ENCODE results near the gene HBA1. TPM values are rescaled to one million over a fixed set of nuclear protein-coding genes. Genes with fewer than 3 reads are reported as not detected.
A peak's percentile ranks its signal among the peaks of the same experiment; 100 is the strongest.
"Not testable (repeated sequence)": the region's sequence is repeated elsewhere in the genome, so short reads cannot be mapped to it uniquely, and the experiment has no call there.

HBA1 gene
- polyA plus RNA-seq, 3 donors = 591 to 1,202 (median 749) TPM

DNA sequence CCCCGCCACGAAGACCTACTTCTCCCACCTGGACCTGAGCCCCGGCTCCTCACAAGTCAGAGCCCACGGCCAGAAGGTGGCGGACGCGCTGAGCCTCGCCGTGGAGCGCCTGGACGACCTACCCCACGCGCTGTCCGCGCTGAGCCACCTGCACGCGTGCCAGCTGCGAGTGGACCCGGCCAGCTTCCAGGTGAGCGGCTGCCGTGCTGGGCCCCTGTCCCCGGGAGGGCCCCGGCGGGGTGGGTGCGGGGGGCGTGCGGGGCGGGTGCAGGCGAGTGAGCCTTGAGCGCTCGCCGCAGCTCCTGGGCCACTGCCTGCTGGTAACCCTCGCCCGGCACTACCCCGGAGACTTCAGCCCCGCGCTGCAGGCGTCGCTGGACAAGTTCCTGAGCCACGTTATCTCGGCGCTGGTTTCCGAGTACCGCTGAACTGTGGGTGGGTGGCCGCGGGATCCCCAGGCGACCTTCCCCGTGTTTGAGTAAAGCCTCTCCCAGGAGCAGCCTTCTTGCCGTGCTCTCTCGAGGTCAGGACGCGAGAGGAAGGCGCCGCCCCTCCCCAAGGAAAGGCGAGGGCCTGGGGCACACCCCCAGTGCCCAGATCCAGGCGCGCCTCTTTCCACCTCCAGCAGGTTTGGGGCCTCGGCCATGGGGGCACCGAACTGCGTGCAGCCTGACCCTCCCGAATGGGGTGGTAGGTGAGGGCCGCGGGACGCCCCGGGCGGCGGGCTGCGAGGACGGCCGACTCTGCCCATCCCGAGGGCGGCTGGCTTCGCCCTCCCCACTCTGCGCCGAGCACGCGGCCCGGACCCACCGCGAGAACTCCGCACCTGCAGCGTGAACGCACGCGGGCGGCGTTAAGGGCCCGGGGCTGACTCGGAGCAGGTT is 4.4 kb downstream of the HBA1 start:
- peak in 5 of 11 donors; percentile 45 to 70 (median 54) for DNase-seq (ENCODE audit: extremely low read depth in 1 of 11, low read depth in 9 of 11, low spot score in 4 of 11)

DNA sequence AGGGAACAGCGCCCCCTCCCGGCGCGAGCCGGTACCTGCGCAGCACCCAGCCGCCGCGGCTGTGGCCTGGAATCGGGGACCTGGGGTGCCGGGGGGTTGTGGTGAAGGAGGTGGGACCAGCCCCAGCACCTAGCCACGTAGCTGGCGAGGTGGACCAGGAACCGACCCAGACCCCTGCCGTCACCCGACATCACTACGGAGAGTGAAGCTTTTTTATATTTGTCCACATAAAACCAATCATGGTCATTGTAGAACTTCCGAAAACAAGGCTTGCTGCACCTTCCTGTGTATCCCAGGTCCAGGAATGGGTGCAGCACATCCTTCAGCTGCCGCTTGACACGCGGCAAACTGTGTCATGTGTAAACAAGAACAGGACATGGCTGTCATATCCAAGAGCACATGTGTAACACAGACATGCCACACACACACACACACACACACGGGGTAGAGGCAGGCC is 5.1 kb downstream of the HBA1 start:
- no peak for DNase-seq (ENCODE audit: extremely low read depth in 1 of 11, low read depth in 9 of 11, low spot score in 4 of 11)

DNA sequence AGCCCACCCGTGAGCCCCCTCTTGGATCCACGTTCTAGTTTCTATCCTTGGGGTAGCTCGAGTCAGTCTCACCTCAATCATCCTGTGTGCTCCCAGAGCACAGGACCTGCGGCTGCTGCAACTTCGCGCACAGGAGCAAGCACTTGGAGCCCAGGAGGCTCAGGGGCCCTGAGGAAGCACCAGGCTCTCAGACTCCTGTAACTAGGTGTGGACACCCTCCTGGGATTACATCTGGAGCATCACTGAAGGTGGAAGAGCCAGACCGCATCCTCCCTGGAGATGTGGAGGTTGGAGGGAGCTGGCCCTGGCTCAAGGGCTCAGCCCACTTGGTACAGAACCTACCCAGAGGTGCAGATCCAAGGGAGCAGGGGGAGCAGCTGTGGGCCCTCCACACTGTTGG is 6.5 kb downstream of the HBA1 start:
- no peak for DNase-seq (ENCODE audit: extremely low read depth in 1 of 11, low read depth in 9 of 11, low spot score in 4 of 11)

DNA sequence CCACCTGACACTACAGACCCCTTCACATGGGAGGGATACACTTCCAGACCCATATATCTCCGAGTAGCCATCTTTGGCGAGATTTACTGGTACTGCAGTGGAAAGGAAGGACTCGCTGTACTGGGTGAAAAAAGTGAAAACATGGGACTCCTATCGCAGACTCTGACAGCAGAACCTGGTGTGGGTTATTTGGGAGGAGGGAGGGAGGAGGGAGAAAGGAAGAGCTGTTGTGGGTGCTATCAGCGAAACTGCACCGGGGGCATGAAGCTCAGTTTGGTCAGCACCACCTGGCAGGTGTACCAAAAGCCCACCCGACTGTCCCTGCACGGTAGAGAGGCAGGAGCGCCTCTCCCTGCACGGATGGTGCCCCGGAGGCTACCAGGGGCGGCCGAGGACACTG is 8.7 kb downstream of the HBA1 start:
- DNase-seq (ENCODE audit: extremely low read depth in 1 of 11, low read depth in 9 of 11, low spot score in 4 of 11) = no peak

DNA sequence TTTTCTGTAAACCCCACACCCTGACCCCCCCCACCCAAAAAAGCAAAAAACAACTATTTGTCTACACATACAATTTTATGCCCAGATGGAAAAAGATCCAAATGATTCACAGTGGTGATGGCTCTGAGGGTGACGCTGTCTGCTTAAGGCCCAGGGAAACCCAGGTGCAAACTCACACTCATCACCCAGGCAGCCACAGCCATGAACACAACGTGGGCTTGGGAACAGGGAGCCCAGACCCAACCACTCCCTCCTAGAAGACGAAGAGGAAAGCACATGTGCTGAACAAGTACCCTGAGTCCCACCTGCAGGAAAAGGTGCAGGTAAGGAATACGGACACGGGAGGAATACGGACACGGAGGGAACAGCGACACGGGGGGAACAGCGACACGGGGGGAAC is 9.2 kb downstream of the HBA1 start:
- DNase-seq (ENCODE audit: extremely low read depth in 1 of 11, low read depth in 9 of 11, low spot score in 4 of 11) = no peak

DNA sequence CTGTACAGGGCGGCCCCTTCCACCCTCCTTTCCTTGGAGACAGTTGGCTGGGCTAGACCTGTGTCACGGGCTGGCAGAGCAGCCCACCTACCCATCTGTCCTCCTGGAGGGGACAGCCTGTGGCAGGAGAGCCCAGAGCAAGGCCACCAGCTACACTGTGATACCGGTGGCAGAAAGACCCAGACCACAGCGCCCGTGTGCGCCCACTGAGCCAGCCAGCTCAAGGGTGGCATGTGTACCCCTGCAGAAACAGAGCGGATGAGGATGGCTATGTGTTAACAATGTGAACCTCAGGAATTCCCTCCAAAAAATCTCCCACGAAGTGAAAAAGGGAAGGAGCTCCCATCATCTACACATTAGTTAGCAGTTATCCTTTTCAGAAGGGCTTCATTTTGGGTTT is 10.8 kb downstream of the HBA1 start:
- DNase-seq (ENCODE audit: extremely low read depth in 1 of 11, low read depth in 9 of 11, low spot score in 4 of 11) = no peak

DNA sequence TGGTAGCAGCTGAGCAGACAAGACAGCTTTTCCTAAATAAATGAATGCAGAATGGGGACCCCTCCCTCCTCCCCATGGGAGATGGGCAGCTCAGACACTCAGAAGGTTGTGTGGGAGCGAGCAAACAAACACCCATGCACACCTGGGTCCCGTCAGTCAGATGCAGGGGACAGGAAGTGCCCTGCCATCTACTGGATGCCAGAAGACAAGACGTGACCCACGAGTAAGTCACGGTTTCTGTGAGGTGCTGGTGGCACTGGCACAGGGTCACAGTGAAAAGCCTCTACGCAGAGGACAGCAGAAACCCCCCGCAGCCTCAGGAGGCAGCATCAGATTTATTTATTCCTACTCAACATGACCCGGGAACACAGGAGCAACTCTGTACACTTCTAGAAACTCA is 12.2 kb downstream of the HBA1 start:
- DNase-seq (ENCODE audit: extremely low read depth in 1 of 11, low read depth in 9 of 11, low spot score in 4 of 11) = no peak

DNA sequence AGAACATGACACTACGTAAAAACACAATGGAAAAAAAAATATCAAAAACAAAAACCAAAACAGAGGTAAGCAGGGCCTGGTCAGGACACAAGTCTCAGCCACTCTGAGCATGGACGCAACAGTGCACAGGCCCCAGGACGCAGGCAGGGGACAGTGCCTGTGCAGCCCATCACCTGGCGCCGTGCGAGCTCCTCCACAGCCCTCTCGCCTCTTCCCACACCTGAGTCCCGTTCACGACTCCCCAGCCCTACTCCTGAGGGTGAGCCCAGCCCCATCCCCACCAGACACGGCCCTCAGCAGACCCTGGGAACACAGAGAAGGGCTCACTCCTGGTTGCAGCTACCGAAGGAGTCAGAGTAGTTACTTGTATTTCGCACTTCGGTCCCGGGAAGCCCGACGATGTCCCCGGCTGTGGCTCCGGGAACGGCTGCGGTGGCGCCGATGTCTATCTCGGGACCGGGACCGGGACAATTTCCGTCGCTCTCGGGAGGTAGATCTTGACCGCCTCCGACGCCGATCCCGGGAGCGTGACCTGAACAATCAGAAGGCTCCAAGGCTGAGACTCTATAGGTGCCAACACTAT is 13.2 kb downstream of the HBA1 start:
- no peak for DNase-seq (ENCODE audit: extremely low read depth in 1 of 11, low read depth in 9 of 11, low spot score in 4 of 11)

DNA sequence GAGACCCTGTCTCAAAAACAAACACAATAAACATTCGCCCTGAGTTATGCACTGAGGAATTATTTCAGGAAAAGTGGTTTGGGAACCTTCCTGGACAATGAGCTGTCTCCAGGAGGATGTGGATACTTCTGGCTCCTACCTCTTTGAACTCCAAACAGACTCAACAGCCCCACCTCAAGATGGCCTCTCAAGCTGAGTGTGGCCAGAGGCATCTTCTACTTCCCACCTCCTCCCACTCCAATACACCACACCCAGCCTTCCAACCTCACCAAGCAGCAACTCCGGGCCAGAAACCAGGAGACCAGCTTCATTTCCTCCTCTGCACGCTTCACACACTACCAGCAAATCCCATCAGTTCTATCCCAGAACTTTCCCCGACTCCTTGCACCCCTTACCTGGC is 15.4 kb downstream of the HBA1 start:
- no peak for DNase-seq (ENCODE audit: extremely low read depth in 1 of 11, low read depth in 9 of 11, low spot score in 4 of 11)

DNA sequence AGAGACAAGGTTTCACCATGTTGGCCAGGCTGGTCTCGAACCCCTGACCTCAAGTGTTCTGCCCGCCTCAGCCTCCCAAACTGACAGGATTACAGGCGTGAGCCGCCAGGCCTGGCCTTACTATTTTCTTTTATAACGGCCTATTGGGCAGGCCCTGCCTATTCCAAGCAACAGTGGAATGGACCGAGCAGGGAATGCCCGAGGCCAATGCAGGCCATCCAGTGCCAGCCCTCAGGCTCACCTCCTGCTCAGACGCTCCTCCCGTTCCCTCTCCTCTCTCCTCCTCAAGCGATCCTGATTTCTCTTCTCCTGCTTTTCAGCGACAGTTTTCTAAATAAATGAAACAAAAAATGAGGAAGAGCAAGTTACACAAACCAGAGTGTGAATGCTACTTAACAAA is 16.2 kb downstream of the HBA1 start:
- no peak for DNase-seq (ENCODE audit: extremely low read depth in 1 of 11, low read depth in 9 of 11, low spot score in 4 of 11)

DNA sequence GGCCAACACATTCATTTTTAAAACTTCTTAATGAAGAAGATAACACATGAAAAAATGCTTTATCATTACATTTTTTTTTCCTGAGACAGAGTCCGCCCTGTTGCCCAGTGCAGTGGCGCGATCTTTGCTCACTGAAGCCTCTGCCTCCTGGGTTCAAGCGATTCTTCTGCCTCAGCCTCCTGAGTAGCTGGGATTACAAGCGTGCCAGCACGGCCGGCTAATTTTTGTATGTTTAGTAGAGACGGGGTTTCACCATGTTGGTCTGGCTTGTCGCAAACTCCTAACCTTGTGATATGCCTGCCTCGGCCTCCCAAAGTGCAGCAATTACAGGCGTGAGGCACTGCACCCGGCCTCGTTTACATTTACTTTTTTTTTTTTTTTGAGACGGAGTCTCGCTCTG is 17.0 kb downstream of the HBA1 start:
- DNase-seq (ENCODE audit: extremely low read depth in 1 of 11, low read depth in 9 of 11, low spot score in 4 of 11) = no peak

DNA sequence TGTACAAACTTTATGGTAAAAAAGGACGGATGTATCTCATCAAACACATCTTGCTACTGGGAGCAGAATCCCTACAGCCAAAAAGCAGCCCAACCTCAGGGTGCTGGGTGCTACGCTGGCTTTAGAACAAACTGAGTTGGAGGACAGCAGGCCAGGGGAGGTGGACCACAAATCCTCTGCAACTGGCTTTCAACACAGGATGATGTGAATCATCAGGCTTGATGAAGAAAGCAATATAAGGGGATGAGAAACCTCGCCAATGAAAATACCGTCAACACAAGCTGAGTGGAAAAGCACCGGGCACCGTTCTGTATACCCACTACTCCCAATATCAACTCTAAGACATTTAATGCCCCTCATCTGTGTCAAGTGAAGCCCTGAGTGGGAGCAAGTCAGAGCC is 18.0 kb downstream of the HBA1 start:
- DNase-seq (ENCODE audit: extremely low read depth in 1 of 11, low read depth in 9 of 11, low spot score in 4 of 11) = no peak

DNA sequence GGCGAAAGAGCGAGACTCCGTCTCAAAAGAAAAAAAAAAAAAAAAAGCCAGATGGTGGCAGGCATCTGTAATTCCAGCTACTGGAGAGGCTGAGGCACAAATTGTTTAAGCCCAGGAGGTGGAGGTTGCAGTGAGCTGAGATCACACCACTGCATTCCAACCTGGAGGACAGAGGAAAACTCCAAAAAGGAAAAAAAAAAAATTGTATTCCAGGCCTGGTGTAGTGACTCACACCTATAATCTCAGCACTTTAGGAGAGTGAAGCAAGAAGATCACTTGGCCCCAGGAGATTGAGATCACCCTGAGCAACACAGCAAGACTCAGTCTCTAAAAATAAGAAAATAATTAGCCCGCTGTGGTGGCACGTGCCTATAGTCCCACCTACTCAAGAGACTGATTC is 23.9 kb downstream of the HBA1 start:
- no peak for DNase-seq (ENCODE audit: extremely low read depth in 1 of 11, low read depth in 9 of 11, low spot score in 4 of 11)

DNA sequence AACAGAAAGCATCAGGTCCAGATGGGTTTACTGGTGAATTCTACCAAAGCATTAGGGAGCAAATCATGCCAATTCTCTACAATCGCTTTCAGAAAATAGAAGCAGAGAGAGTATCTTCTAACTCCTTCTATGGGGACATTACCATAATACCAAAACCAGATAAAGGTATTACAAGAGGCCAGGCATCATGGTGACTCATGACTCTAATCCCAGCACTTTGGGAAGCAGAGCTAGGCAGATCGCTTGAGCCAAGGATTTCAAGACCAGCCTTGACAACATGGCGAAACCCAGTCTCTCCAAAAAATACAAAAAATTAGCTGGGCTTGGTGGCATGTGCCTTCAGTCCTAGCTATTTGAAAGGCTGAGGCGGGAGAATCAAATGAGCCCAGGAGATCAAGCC is 26.8 kb downstream of the HBA1 start:
- DNase-seq (ENCODE audit: extremely low read depth in 1 of 11, low read depth in 9 of 11, low spot score in 4 of 11) = no peak

DNA sequence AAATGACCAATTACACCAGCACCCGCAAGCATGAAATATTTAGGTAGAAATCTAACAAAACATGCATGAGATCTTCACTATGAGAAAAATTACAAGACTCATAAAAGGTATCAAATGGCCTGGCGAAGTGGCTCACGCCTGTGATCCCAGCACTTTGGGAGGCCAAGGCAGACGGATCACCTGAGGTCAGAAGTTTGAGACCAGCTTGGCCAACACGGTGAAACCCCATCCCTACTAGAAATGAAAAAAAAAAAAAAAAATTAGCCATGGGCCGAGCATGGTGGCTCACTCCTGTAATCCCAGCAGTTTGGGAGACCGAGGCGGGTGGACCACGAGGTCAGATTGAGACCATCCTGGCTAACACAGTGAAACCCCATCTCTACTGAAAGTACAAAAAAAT is 27.6 kb downstream of the HBA1 start:
- DNase-seq (ENCODE audit: extremely low read depth in 1 of 11, low read depth in 9 of 11, low spot score in 4 of 11) = not testable (repeated sequence)

DNA sequence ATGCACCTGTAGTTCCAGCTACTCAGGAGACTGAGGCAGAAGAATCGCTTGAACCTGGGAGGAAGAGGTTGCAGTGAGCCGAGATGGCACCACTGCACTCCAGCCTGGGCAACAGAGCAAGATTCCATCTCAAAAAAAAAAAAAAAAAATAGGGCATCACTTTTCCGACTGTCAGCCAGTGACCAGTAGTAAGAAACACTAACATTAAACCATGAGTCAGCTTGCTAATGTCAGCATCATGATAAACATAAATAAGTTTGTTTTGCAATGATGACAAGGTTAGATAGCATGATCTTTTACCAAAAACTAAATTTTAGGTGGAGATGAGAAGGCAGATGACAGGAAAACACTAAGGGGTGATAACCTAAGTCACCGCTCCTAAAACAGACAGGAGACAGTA is 32.9 kb downstream of the HBA1 start:
- DNase-seq (ENCODE audit: extremely low read depth in 1 of 11, low read depth in 9 of 11, low spot score in 4 of 11) = not testable (repeated sequence)

DNA sequence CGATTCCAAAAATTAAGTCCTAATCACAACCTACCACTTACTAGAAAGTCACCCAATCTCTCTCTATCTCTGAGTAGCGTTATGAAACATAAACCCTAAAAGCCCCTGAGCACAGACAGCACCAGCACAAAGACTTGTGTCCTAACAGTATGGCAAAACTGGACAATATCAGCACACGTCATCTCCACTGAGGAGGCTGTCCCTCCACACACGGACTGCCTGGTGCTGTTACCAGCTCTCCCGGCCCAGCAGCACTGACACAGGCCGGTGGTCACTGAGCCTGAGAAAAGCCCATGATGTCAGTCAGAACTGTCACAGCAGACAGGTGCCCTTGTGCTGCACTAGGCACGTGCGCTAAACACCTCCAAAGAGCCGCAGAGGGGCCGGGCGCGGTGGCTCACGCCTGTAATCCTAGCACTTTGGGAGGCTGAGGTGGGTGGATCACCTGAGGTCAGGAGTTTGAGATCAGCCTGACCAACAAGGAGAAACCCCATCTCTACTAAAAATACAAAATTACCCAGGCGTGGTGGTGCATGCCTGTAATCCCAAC is 35.2 kb downstream of the HBA1 start:
- DNase-seq (ENCODE audit: extremely low read depth in 1 of 11, low read depth in 9 of 11, low spot score in 4 of 11) = not testable (repeated sequence)

DNA sequence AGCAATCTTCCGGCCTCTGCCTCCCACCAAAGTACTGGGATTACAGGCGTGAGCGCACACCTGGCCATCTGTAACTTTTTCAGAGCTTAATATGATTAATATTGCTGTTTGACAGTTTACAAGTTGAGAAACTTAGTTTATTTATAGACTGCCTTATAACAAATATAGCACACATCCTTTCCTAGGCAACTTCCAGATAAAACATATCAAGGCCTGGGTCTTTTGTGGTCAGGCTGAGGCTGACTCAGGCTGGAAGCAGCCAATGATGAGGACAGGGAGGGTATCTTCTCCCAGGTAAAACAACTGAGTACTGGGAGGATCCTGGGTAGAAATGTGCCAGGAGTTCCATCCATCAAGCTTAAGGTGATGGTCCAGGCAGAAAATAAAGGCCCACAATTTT is 36.5 kb downstream of the HBA1 start:
- DNase-seq (ENCODE audit: extremely low read depth in 1 of 11, low read depth in 9 of 11, low spot score in 4 of 11) = no peak

DNA sequence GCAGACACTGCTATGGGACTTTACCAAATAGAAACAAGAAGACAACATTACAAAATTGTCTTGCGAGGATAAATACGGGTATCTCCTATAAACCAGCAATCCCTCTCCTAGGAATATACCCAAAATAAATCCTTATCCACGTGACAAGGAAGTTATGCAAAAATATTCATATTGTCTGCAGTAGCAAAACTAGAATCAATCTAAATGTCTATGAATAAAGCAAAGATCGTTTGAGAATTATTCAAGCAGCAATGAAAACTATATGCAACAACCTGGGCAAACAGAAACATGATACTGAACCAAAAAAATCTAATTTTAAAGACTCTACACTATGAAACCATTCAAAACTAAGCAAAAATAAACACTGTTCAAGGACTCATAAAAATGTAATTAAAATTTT is 43.5 kb downstream of the HBA1 start:
- no peak for DNase-seq (ENCODE audit: extremely low read depth in 1 of 11, low read depth in 9 of 11, low spot score in 4 of 11)
